GM21723 (cell line): ENCODE measurements around the gene NDRG4.

ENCODE experiments used
- ATAC-seq: cut with Tn5 transposase; IDR thresholded peaks from one replicate; pipeline ENCODE4 v1.9.1; 2021; ENCODE audit warnings: mild to moderate bottlenecking, moderate library complexity; ENCODE audit not compliant: unreplicated experiment

NDRG4 gene

GRCh38 chr16:58493756-58494431, 6.0 kb upstream of the NDRG4 start:
- no peak for ATAC-seq

- peak; percentile 52 for ATAC-seq
Observed at GRCh38 chr16:58494981-58495520, 4.9 kb upstream of the NDRG4 start.

GRCh38 chr16:58495521-58496331, 4.2 kb upstream of the NDRG4 start:
- ATAC-seq = no peak

- no peak for ATAC-seq
Observed at GRCh38 chr16:58497468-58497867, 2.5 kb upstream of the NDRG4 start.

- no peak for ATAC-seq
Observed at GRCh38 chr16:58497935-58498334, 2.0 kb upstream of the NDRG4 start.

GRCh38 chr16:58498341-58499091, 1.4 kb upstream of the NDRG4 start:
- no peak for ATAC-seq

GRCh38 chr16:58499092-58499511, 841 bp upstream of the NDRG4 start:
- no peak for ATAC-seq

GRCh38 chr16:58500430-58501241, 693 bp downstream of the NDRG4 start:
- no peak for ATAC-seq

GRCh38 chr16:58501242-58502131, 1.5 kb downstream of the NDRG4 start:
- no peak for ATAC-seq

- ATAC-seq = no peak
Observed at GRCh38 chr16:58502217-58502921, 2.4 kb downstream of the NDRG4 start.

- no peak for ATAC-seq
Observed at GRCh38 chr16:58503166-58503862, 3.4 kb downstream of the NDRG4 start.

- no peak for ATAC-seq
Observed at GRCh38 chr16:58503863-58504688, 4.1 kb downstream of the NDRG4 start.

GRCh38 chr16:58506241-58507194, 6.6 kb downstream of the NDRG4 start:
- ATAC-seq = no peak

GRCh38 chr16:58507195-58507962, 7.4 kb downstream of the NDRG4 start:
- ATAC-seq = no peak

- no peak for ATAC-seq
Observed at GRCh38 chr16:58507963-58508670, 8.2 kb downstream of the NDRG4 start.
